ENCODE data around the gene PIP4K2A.
A peak's percentile ranks its signal among the peaks of the same experiment; 100 is the strongest.
"Not testable (repeated sequence)": the region's sequence is repeated elsewhere in the genome, so short reads cannot be mapped to it uniquely, and the experiment has no call there.

PIP4K2A gene

GRCh38 chr10:22518167-22518724 lies 196.1 kb downstream of the PIP4K2A start:
- FAIRE-seq (no peak), DNase-seq (ENCODE audit: low spot score) (no peak)

GRCh38 chr10:22515009-22515408 lies 199.4 kb downstream of the PIP4K2A start:
- DNase-seq (ENCODE audit: low spot score) = no peak
- no peak for FAIRE-seq

- not testable (repeated sequence) for DNase-seq (ENCODE audit: low spot score); FAIRE-seq
These were observed 200.0 kb downstream of the PIP4K2A start for GRCh38 chr10:22514414-22514758.

- DNase-seq (ENCODE audit: low spot score); FAIRE-seq: not testable (repeated sequence)
These were observed 200.6 kb downstream of the PIP4K2A start for GRCh38 chr10:22513483-22514413.

- not testable (repeated sequence) for FAIRE-seq
These were observed 202.4 kb downstream of the PIP4K2A start for GRCh38 chr10:22512015-22512414.

GRCh38 chr10:22508214-22508613 lies 206.2 kb downstream of the PIP4K2A start:
- DNase-seq (ENCODE audit: low spot score); FAIRE-seq: not testable (repeated sequence)

More at GRCh38 chr10:22512015-22512414, 202.4 kb downstream of the PIP4K2A start:
- not testable (repeated sequence) for DNase-seq (ENCODE audit: low spot score)

GRCh38 chr10:22505911-22506685 lies 208.3 kb downstream of the PIP4K2A start:
- FAIRE-seq (no peak), DNase-seq (ENCODE audit: low spot score) (peak; percentile 28)

- FAIRE-seq (no peak), DNase-seq (ENCODE audit: low spot score) (no peak)
These were observed 209.6 kb downstream of the PIP4K2A start for GRCh38 chr10:22504766-22505165.

- FAIRE-seq (no peak), DNase-seq (ENCODE audit: low spot score) (peak; percentile 54)
These were observed 210.9 kb downstream of the PIP4K2A start for GRCh38 chr10:22503315-22504088.

GRCh38 chr10:22501863-22502262 lies 212.5 kb downstream of the PIP4K2A start:
- DNase-seq (ENCODE audit: low spot score) (no peak), FAIRE-seq (no peak)

GRCh38 chr10:22501413-22501812 lies 213.0 kb downstream of the PIP4K2A start:
- FAIRE-seq (no peak), DNase-seq (ENCODE audit: low spot score) (no peak)

GRCh38 chr10:22500656-22501340 lies 213.6 kb downstream of the PIP4K2A start:
- FAIRE-seq = no peak
- DNase-seq (ENCODE audit: low spot score) = no peak

- not testable (repeated sequence) for FAIRE-seq; DNase-seq (ENCODE audit: low spot score)
These were observed 214.4 kb downstream of the PIP4K2A start for GRCh38 chr10:22499973-22500372.

- no peak for FAIRE-seq
These were observed 219.0 kb downstream of the PIP4K2A start for GRCh38 chr10:22495396-22495795.

GRCh38 chr10:22494007-22494406 lies 220.4 kb downstream of the PIP4K2A start:
- FAIRE-seq (no peak), DNase-seq (ENCODE audit: low spot score) (no peak)

More at GRCh38 chr10:22495396-22495795, 219.0 kb downstream of the PIP4K2A start:
- DNase-seq (ENCODE audit: low spot score) = no peak

- DNase-seq (ENCODE audit: low spot score) = no peak
- FAIRE-seq = no peak
These were observed 222.3 kb downstream of the PIP4K2A start for GRCh38 chr10:22491931-22492615.

- FAIRE-seq (no peak), DNase-seq (ENCODE audit: low spot score) (no peak)
These were observed 222.9 kb downstream of the PIP4K2A start for GRCh38 chr10:22491480-22491879.

- DNase-seq (ENCODE audit: low spot score) = no peak
- no peak for FAIRE-seq
These were observed 224.4 kb downstream of the PIP4K2A start for GRCh38 chr10:22489975-22490374.

GRCh38 chr10:22489467-22489866 lies 224.9 kb downstream of the PIP4K2A start:
- DNase-seq (ENCODE audit: low spot score) = no peak
- FAIRE-seq = no peak

GRCh38 chr10:22486431-22486830 lies 227.9 kb downstream of the PIP4K2A start:
- DNase-seq (ENCODE audit: low spot score) (no peak), FAIRE-seq (no peak)
